ENCODE data around the gene CHEK1. TPM values are rescaled to one million over a fixed set of nuclear protein-coding genes. Genes with fewer than 3 reads are reported as not detected.
"Not testable (repeated sequence)": the region's sequence is repeated elsewhere in the genome, so short reads cannot be mapped to it uniquely, and the experiment has no call there.

The CHEK1 gene
- total RNA-seq, 2 donors from 2014 or later, result 103 to 123 TPM

GRCh38 chr11:125701018-125701610, 76.2 kb downstream of the CHEK1 start:
- Histone ChIP-seq H3K27ac (ENCODE audit: low read depth, low read length) (no peak overlapping the region), H3K36me3 (ENCODE audit: control insufficient read depth, insufficient read depth, low read length) (no peaks in the 10 kb centered on the region), H3K4me1 (ENCODE audit: control insufficient read depth, insufficient read depth, low read length) (no peaks in the 10 kb centered on the region), H3K9me3 (ENCODE audit: control insufficient read depth, low read length) (no peaks in the 10 kb centered on the region), H3K9ac (ENCODE audit: extremely low read depth, low read length, poor library complexity, severe bottlenecking) (no peak overlapping the region), H3K27me3 (ENCODE audit: control insufficient read depth, insufficient read depth, low read length, poor library complexity, severe bottlenecking) (no peaks in the 10 kb centered on the region), H3K4me3 (ENCODE audit: low read length) (no peak overlapping the region)
- Mint-ChIP-seq H3K27me3 (ENCODE audit: insufficient read depth) (peaks cover 7% of the 10 kb centered on the region), H3K4me3 (no peak overlapping the region), H3K27ac (no peak overlapping the region), H3K4me1 (peaks cover 10% of the 10 kb centered on the region), H3K36me3 (ENCODE audit: low read depth) (no peaks in the 10 kb centered on the region), H3K9me3 (peaks cover 6% of the 10 kb centered on the region)
- 88 to 93% methylated on average over 3 to 5 of the region's 6 CpGs for WGBS, 2 experiments (ENCODE audit: insufficient coverage in 1 of 2, insufficient read length in 1 of 2)
- DNase-seq, result no peak
- peak; percentile 54 for TF ChIP-seq CTCF (conservative IDR thresholded peaks at IDR 0.05)

DNA sequence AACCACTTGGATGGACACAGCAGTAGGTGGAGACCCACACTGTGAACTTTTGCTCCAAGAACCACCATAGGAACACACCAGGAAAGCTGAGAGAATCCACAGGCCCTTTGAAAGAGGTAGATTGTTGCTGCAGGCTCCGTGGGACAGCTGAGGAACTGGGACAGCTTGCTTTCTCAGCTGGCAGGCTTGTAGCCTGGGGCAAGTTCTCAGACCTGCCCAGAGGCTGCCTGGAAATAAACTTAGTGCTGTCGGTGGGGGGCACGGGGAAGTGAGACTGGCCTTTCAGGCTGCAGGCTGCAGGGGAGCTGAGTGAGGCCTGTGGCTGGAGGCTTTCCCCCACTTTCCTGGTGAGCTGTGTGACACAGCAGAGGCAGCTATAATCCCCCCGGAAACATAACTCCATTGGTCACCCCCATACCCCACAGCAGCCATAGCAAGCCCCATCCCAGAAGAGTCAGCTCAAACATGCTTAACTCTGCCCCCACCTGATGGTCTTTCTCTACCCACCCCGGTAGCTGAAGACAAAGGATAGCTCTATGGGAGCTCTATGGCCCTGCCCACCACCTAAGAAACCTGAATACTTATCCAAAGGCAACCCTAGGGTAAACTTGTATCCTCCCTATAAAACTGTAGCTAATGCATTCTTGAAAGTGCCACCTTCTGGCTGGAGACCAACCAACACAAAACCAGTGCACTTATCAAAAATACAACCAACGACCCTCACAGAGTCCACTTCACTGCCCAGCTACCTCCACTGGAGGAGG, 77.1 kb downstream of the CHEK1 start:
- no peaks in the 10 kb centered on the region for H3K9me3 ChIP-seq (ENCODE audit: control insufficient read depth, low read length)
- no peaks in the 10 kb centered on the region for H3K36me3 ChIP-seq (ENCODE audit: control insufficient read depth, insufficient read depth, low read length)
- TF ChIP-seq CTCF (conservative IDR thresholded peaks at IDR 0.05), result no peak
- 56 to 65% methylated on average over 3 to 6 of the region's 6 CpGs for WGBS, 2 experiments (ENCODE audit: insufficient coverage in 1 of 2, insufficient read length in 1 of 2)
- Mint-ChIP-seq H3K4me3 (no peak overlapping the region), H3K27ac (no peak overlapping the region), H3K36me3 (ENCODE audit: low read depth) (no peaks in the 10 kb centered on the region), H3K27me3 (ENCODE audit: insufficient read depth) (peaks cover 9% of the 10 kb centered on the region), H3K4me1 (peaks cover 10% of the 10 kb centered on the region), H3K9me3 (peaks cover 6% of the 10 kb centered on the region)
- H3K9ac ChIP-seq (ENCODE audit: extremely low read depth, low read length, poor library complexity, severe bottlenecking), result no peak overlapping the region
- H3K4me1 ChIP-seq (ENCODE audit: control insufficient read depth, insufficient read depth, low read length), result no peaks in the 10 kb centered on the region
- DNase-seq, result peak; percentile 75
- H3K4me3 ChIP-seq (ENCODE audit: low read length), result no peak overlapping the region
- peak overlapping the region; percentile 44 for H3K27ac ChIP-seq (ENCODE audit: low read depth, low read length)
- no peaks in the 10 kb centered on the region for H3K27me3 ChIP-seq (ENCODE audit: control insufficient read depth, insufficient read depth, low read length, poor library complexity, severe bottlenecking)

GRCh38 chr11:125704686-125705085, 79.7 kb downstream of the CHEK1 start:
- H3K36me3 ChIP-seq (ENCODE audit: control insufficient read depth, insufficient read depth, low read length); H3K4me3 Mint-ChIP-seq; H3K36me3 Mint-ChIP-seq (ENCODE audit: low read depth); DNase-seq; H3K4me1 Mint-ChIP-seq; H3K27ac ChIP-seq (ENCODE audit: low read depth, low read length); H3K4me3 ChIP-seq (ENCODE audit: low read length); H3K27ac Mint-ChIP-seq; H3K27me3 ChIP-seq (ENCODE audit: control insufficient read depth, insufficient read depth, low read length, poor library complexity, severe bottlenecking); H3K4me1 ChIP-seq (ENCODE audit: control insufficient read depth, insufficient read depth, low read length); H3K9ac ChIP-seq (ENCODE audit: extremely low read depth, low read length, poor library complexity, severe bottlenecking); H3K9me3 Mint-ChIP-seq; H3K9me3 ChIP-seq (ENCODE audit: control insufficient read depth, low read length): not testable (repeated sequence)
- WGBS, 2 experiments (ENCODE audit: insufficient coverage in 1 of 2, insufficient read length in 1 of 2), result 96 to 100% methylated on average over 1 to 17 of the region's 24 CpGs
- peaks cover 22% of the 10 kb centered on the region for H3K27me3 Mint-ChIP-seq (ENCODE audit: insufficient read depth)
